K562 (cell line): ENCODE measurements around the gene NEURL4. TPM values are rescaled to one million over a fixed set of nuclear protein-coding genes. Genes with fewer than 3 reads are reported as not detected.

Experiments
- CBX8 ChIP-seq: fragments of 200-600 bp; sonication (generic); IDR thresholded peaks from 2 replicates; pipeline ENCODE4 v1.6.1; 2012; ENCODE audit warnings: borderline replicate concordance, mixed run types, low read depth, mild to moderate bottlenecking, moderate library complexity, mixed read lengths, low read length, control low read depth, inconsistent platforms; ENCODE audit not compliant: poor library complexity, severe bottlenecking; ENCODE audit errors: extremely low read depth
- CSDE1 ChIP-seq, 2 experiments: fragments of 450-650 bp; IDR thresholded peaks; 2 replicates each; pipeline ENCODE4 v1.6.1; 2016; ENCODE audit warnings: mild to moderate bottlenecking in 1 of 2
- CXXC5 ChIP-seq: fragments of 250-450 bp; sonication (Bioruptor Pico); IDR thresholded peaks from 2 replicates; pipeline ENCODE4 v1.8.0; 2022; ENCODE audit warnings: inconsistent platforms, mild to moderate bottlenecking, moderate library complexity
- DDX20 ChIP-seq: fragments of 450-650 bp; IDR thresholded peaks from 2 replicates; pipeline ENCODE4 v1.6.1; 2016; ENCODE audit warnings: missing genetic modification characterization, low read depth, mild to moderate bottlenecking, missing compliant biosample characterization, moderate library complexity
- DNMT1 ChIP-seq: fragments of 450-650 bp; IDR thresholded peaks from 2 replicates; pipeline ENCODE4 v1.6.1; 2016; ENCODE audit warnings: antibody characterized with exemption, mild to moderate bottlenecking
- ETS2 ChIP-seq: IDR thresholded peaks from 2 replicates; pipeline ENCODE4 v1.6.1; 2016; ENCODE audit warnings: borderline replicate concordance, missing genetic modification characterization, mild to moderate bottlenecking, moderate library complexity, missing compliant biosample characterization; ENCODE audit not compliant: poor library complexity, severe bottlenecking
- HCFC1 ChIP-seq: IDR thresholded peaks from 2 replicates; pipeline ENCODE4 v1.6.1; 2012; ENCODE audit warnings: low read depth, low read length, improper control_type of control experiment
- MBD2 ChIP-seq: sonication (generic); IDR thresholded peaks from 2 replicates; pipeline ENCODE4 v1.6.1; 2016; ENCODE audit warnings: low read depth, borderline replicate concordance
- MEF2D ChIP-seq: conservative IDR thresholded peaks from 2 replicates; pipeline ENCODE4 v1.6.1; 2016; ENCODE audit warnings: low read depth, missing genetic modification characterization, missing compliant biosample characterization
- MEIS2 ChIP-seq: fragments of 450-650 bp; IDR thresholded peaks from 2 replicates; pipeline ENCODE4 v1.6.1; 2014; ENCODE audit warnings: mild to moderate bottlenecking; ENCODE audit not compliant: partially characterized antibody
- MLLT1 ChIP-seq, 2 experiments: fragments of 450-650 bp; IDR thresholded peaks; 2 replicates each; pipeline ENCODE4 v1.6.1; 2016
- MLX ChIP-seq, 2 experiments: fragments of 450-650 bp in 1 of 2; sonication (generic) in 1 of 2; formaldehyde crosslinking; conservative IDR thresholded peaks; 2 replicates each; pipeline versions ENCODE4 v1.4.0 to v1.8.1; 2020 to 2022; ENCODE audit warnings: mild to moderate bottlenecking in 1 of 2, missing genetic modification reagents in 1 of 2
- MXI1 ChIP-seq: IDR thresholded peaks from 2 replicates; pipeline ENCODE4 v1.6.1; 2011; ENCODE audit warnings: low read depth, mild to moderate bottlenecking, improper control_type of control experiment, low read length
- NR2F6 ChIP-seq: fragments of 450-650 bp; formaldehyde crosslinking; IDR thresholded peaks from 2 replicates; pipeline ENCODE4 v1.4.0; 2020; ENCODE audit warnings: mild to moderate bottlenecking
- NR4A1 ChIP-seq, 2 experiments: fragments of 250-450 bp in 1 of 2; fragments of 450-650 bp in 1 of 2; sonication (Bioruptor Pico) in 1 of 2; IDR thresholded peaks; 2 replicates each; pipeline versions ENCODE4 v1.4.0 to v1.6.1; 2016 to 2020; ENCODE audit warnings: mild to moderate bottlenecking in 2 of 2, missing compliant biosample characterization in 1 of 2, missing genetic modification characterization in 1 of 2, moderate library complexity in 1 of 2
- PRMT5 ChIP-seq: sonication (generic); formaldehyde crosslinking; IDR thresholded peaks from 2 replicates; pipeline ENCODE4 v1.5.0; 2020; ENCODE audit warnings: missing genetic modification reagents
- RBM22 ChIP-seq: fragments of 200-400 bp; formaldehyde crosslinking; IDR thresholded peaks from 2 replicates; pipeline ENCODE4 v1.6.1; 2018; ENCODE audit warnings: low read length, low read depth; ENCODE audit not compliant: poor library complexity, severe bottlenecking
- TCF7L2 ChIP-seq: fragments of 150-350 bp; IDR thresholded peaks from 2 replicates; pipeline ENCODE4 v1.6.1; 2016; ENCODE audit warnings: low read depth, mild to moderate bottlenecking, low read length, moderate library complexity
- TEAD4 ChIP-seq, 2 experiments: sonication (generic) in 1 of 2; formaldehyde crosslinking in 1 of 2; IDR thresholded peaks; 2 replicates each; pipeline versions ENCODE4 v1.6.1 to v1.8.0; 2012 to 2022; ENCODE audit warnings: borderline replicate concordance in 1 of 2, inconsistent platforms in 1 of 2, low read length in 1 of 2, mild to moderate bottlenecking in 1 of 2, missing genetic modification reagents in 1 of 2
- ZC3H11A ChIP-seq: IDR thresholded peaks from 2 replicates; pipeline ENCODE4 v1.6.1; 2012; ENCODE audit warnings: low read depth, low read length, improper control_type of control experiment
- ZNF146 ChIP-seq: IDR thresholded peaks from one replicate; pipeline ENCODE4 v1.6.1; 2018; ENCODE audit warnings: missing compliant biosample characterization; ENCODE audit not compliant: unreplicated experiment
- ZNF740 ChIP-seq, 3 experiments: fragments of 200-800 bp in 1 of 3; sonication (Bioruptor generic) in 1 of 3; sonication (generic) in 1 of 3; formaldehyde crosslinking in 1 of 3; IDR thresholded peaks; 2 replicates each; pipeline versions ENCODE4 v1.6.1 to v1.8.0; 2016 to 2022; ENCODE audit warnings: mild to moderate bottlenecking in 2 of 3, missing compliant biosample characterization in 2 of 3, missing genetic modification characterization in 2 of 3, missing genetic modification reagents in 1 of 3
- polyA plus RNA-seq, 8 experiments: library from polyadenylated mRNA; depleted of rRNA in 4 of 8; stranded (reverse) in 5 of 8; unstranded in 3 of 8; fragments of >200 nt; fragmentation: Nextera tagmentation in 2 of 8; fragmentation: Illumina TruSeq in 1 of 8; extraction: Ambion mirVana in 2 of 8; extraction: Trizol in 1 of 8; gene quantifications; 2 replicates each; pipeline versions ENCODE4 v1.2.1 to v1.2.3, GENCODE V29; 2011 to 2014; ENCODE audit warnings: inconsistent platforms in 1 of 8, missing spikeins in 1 of 8
- total RNA-seq, 7 experiments: library from RNA; depleted of rRNA in 6 of 7; stranded (reverse); fragments of >200 nt in 6 of 7; fragmentation: Illumina TruSeq in 2 of 7; extraction: Trizol in 2 of 7; gene quantifications; 2 replicates each; pipeline versions ENCODE4 v1.2.1 to v1.2.3, GENCODE V29; 2011 to 2021; ENCODE audit warnings: low replicate concordance in 1 of 7

Gene NEURL4
- total and polyA plus RNA-seq, 9 of the 15 experiments (the other 6 are each of a cell fraction or from before 2014, with no cell fraction given): 0.08 to 37.4 (median 11.5) TPM

- TF ChIP-seq ZNF740 (CRISPR knock-in tag; IDR thresholded peaks at IDR 0.05) (0 out of 2 replicates have a peak, but pooled peaks have one; percentile 60), ZNF740 (tag; IDR thresholded peaks at IDR 0.05) (no peak), MXI1 (no peak), HCFC1 (no peak), NR2F6 (CRISPR knock-in tag) (no peak), DDX20 (no peak), CSDE1 (IDR thresholded peaks at IDR 0.05) (no peak), TEAD4 (IDR thresholded peaks at IDR 0.05; ENCODE audit: low read length) (0 out of 2 replicates have a peak, but pooled peaks have one; percentile 40), TEAD4 (CRISPR knock-in tag; IDR thresholded peaks at IDR 0.05; ENCODE audit: borderline replicate concordance) (no peak; the same call in 1 of the 2 replicates), MBD2 (no peak), DNMT1 (no peak), ETS2 (tag) (no peak), MEIS2 (no peak), MLX (CRISPR knock-in tag; conservative IDR thresholded peaks at IDR 0.05) (no peak), PRMT5 (CRISPR knock-in tag) (no peak), MEF2D (tag) (no peak), RBM22 (no peak), CXXC5 (CRISPR knock-in tag) (peak; percentile 43; the same call in 1 of the 2 replicates), CBX8 (no peak), NR4A1 (CRISPR knock-in tag; IDR thresholded peaks at IDR 0.05) (no peak), NR4A1 (tag; IDR thresholded peaks at IDR 0.05) (no peak), MLLT1 (IDR thresholded peaks at IDR 0.05) (no peak), ZNF146 (CRISPR knock-in tag) (no peak), TCF7L2 (0 out of 2 replicates have a peak, but pooled peaks have one; percentile 25), ZC3H11A (no peak)
Measured at GRCh38 chr17:7280519-7281073, 48.5 kb downstream of the NEURL4 start (continued).
